Vagina (tissue), 2 donors: Measurements from ENCODE around the gene DNMT3A. TPM values are rescaled to one million over a fixed set of nuclear protein-coding genes. Genes with fewer than 3 reads are reported as not detected.
A peak's percentile ranks its signal among the peaks of the same experiment; 100 is the strongest.

Source experiments
- DNase-seq, 2 donors: peaks; one replicate each; pipeline ENCODE4 v3.0.0-alpha.2; 2017; ENCODE audit errors: extremely low spot score in 2 of 2
- H3K27ac ChIP-seq: fragments of 200-600 bp; sonication (generic); one replicate; pipeline ENCODE4 v1.5.1; 2019
- H3K27me3 ChIP-seq: fragments of 200-600 bp; sonication (generic); one replicate; pipeline ENCODE4 v1.5.1; 2019
- H3K36me3 ChIP-seq, 2 donors: fragments of 200-600 bp; sonication (generic); one replicate each; pipeline ENCODE4 v1.5.1; 2017 to 2019
- H3K4me1 ChIP-seq: fragments of 200-600 bp; sonication (generic); one replicate; pipeline ENCODE4 v1.5.1; 2019
- H3K4me3 ChIP-seq, 2 donors: fragments of 200-600 bp; sonication (generic); 1 replicate in 1 of 2; 2 replicates in 1 of 2; pipeline ENCODE4 v1.5.1; 2016 to 2019
- H3K9me3 ChIP-seq: fragments of 200-600 bp; sonication (generic); one replicate; pipeline ENCODE4 v1.5.1; 2019
- POLR2A ChIP-seq, 2 donors: fragments of 450-650 bp; IDR thresholded peaks; one replicate each; pipeline ENCODE4 v1.6.1; 2017; ENCODE audit warnings: antibody characterized with exemption in 2 of 2, mild to moderate bottlenecking in 2 of 2, moderate library complexity in 2 of 2
- POLR2AphosphoS5 ChIP-seq, 2 donors: sonication (generic); formaldehyde crosslinking; IDR thresholded peaks; one replicate each; pipeline ENCODE4 v1.9.0; 2017; ENCODE audit warnings: antibody characterized with exemption in 2 of 2, mild to moderate bottlenecking in 2 of 2, low read depth in 1 of 2; ENCODE audit not compliant: insufficient read depth in 1 of 2
- intact Hi-C: fragments of 100-400 bp; cut with DNase I; formaldehyde crosslinking; loops from one replicate; pipeline ENCODE4 v1.15.1; 2023
- total RNA-seq: library from RNA; depleted of rRNA; stranded (reverse); fragments of >200 nt; gene quantifications from one replicate; pipeline ENCODE4 v1.2.3, GENCODE V29; 2016
- TF ChIP-seq, protein P1 (sequence below), 3 experiments: fragments of 450-650 bp in 2 of 3; fragments of 200-600 bp in 1 of 3; sonication (generic) in 1 of 3; IDR thresholded peaks; one replicate each; pipeline ENCODE4 v1.5.1; 2017 to 2019; ENCODE audit warnings: antibody characterized with exemption in 3 of 3, mild to moderate bottlenecking in 2 of 3, moderate library complexity in 2 of 3

Gene DNMT3A
- total RNA-seq, 1 donor from 2014 or later: 28.0 TPM

DNA sequence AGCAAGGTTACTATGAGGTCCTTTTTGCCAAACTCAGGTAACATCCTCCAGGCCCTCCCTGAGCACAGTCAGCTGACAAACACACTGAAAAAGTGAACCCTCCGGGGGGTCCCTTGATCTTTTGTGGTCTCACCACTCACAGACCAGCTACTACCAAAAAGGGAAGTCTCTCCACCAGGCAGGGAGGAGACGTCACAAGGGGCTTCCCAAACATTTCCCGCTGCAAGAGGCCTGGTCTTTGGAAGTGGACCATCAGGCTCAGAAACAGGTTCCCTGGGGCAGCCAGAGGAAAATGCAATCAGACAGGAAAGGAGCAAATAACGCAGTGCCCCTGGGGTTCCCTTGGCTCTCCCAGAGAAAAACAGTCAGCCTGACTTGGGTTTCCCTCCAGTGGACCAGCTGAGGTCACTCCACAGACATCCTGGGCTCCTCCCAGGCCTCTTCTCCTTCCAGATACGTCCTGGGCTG, 134.6 kb downstream of the DNMT3A start:
- no peaks in the 10 kb centered on the region for H3K36me3 ChIP-seq
- H3K27me3 ChIP-seq: no peaks in the 10 kb centered on the region
- no peaks in the 10 kb centered on the region for H3K9me3 ChIP-seq
- no peak overlapping the region for H3K4me3 ChIP-seq
- TF ChIP-seq, protein P1, sequence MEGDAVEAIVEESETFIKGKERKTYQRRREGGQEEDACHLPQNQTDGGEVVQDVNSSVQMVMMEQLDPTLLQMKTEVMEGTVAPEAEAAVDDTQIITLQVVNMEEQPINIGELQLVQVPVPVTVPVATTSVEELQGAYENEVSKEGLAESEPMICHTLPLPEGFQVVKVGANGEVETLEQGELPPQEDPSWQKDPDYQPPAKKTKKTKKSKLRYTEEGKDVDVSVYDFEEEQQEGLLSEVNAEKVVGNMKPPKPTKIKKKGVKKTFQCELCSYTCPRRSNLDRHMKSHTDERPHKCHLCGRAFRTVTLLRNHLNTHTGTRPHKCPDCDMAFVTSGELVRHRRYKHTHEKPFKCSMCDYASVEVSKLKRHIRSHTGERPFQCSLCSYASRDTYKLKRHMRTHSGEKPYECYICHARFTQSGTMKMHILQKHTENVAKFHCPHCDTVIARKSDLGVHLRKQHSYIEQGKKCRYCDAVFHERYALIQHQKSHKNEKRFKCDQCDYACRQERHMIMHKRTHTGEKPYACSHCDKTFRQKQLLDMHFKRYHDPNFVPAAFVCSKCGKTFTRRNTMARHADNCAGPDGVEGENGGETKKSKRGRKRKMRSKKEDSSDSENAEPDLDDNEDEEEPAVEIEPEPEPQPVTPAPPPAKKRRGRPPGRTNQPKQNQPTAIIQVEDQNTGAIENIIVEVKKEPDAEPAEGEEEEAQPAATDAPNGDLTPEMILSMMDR (IDR thresholded peaks at IDR 0.05): no peak
- TF ChIP-seq POLR2A (IDR thresholded peaks at IDR 0.05) (no peak), POLR2AphosphoS5 (IDR thresholded peaks at IDR 0.05; ENCODE audit: insufficient read depth in 1 of 2, low read depth in 1 of 2) (no peak)
- no peak overlapping the region for H3K27ac ChIP-seq
- no peaks in the 10 kb centered on the region for H3K4me1 ChIP-seq
- no peak for DNase-seq
- intact Hi-C loops: no loop called here

DNA sequence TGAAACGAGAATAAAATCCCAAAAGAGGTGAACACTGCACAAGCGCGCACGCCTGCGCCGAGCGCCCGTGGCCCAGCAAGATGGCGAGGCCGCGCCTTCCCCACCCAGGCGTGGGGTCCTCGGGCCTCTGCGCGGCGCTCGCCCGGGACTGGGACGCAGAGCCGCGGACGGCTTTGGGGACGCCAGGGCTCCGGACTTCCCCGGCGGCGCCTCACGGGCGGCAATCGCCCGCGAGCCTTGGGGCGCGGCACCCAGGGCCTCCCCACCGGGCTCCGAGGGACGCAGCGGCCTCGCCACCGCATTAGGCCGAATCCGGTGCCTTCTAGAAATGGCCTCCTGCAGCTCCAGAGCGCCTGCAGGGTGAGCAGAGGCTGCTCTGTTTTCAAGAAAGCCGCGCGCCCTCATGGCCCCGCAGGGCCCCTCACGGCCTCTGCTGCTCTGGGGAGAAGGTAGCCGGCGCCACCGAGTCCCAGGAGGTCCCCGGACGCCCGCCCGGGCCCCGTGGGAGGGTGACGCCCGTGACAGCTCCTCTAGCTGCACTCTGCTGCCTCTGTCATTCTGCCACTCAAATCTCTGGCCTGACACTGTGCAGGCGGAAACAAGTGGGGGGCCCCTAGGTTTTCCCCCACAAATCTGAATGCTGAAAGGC, 137.4 kb downstream of the DNMT3A start:
- peak overlapping the region in 1 of 2 donors; percentile 23 for H3K4me3 ChIP-seq
- H3K27ac ChIP-seq: no peak overlapping the region

DNA sequence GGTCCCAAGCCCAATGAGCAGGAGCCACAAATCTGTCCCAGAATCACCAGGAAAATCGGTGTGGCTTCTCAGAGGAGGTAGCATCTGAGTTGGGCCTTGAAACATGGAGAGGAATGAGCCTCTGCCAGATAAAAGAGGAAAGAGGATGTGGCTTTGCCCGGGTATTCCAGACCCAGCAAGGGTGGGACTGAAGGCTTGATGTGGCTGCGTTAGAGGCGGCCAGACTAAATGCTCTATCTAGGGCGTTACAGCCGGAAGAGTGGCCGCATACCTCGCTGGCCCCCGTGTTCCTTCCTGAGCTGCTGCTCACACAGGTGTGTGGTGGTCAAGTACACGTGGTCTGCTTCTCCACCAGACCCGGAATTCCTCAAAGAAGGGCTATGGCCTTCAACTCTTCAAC, 139.4 kb downstream of the DNMT3A start:
- intact Hi-C loops: no loop called here
- Histone ChIP-seq H3K4me1 (no peaks in the 10 kb centered on the region), H3K36me3 (no peaks in the 10 kb centered on the region), H3K9me3 (no peaks in the 10 kb centered on the region), H3K4me3 (no peak overlapping the region), H3K27me3 (no peaks in the 10 kb centered on the region), H3K27ac (no peak overlapping the region)
- DNase-seq: no peak
- no peak for TF ChIP-seq POLR2AphosphoS5 (IDR thresholded peaks at IDR 0.05; ENCODE audit: insufficient read depth in 1 of 2, low read depth in 1 of 2)
- TF ChIP-seq, protein P1 (IDR thresholded peaks at IDR 0.05): no peak
- TF ChIP-seq POLR2A (IDR thresholded peaks at IDR 0.05): no peak

More for the DNA sequence above, 137.4 kb downstream of the DNMT3A start:
- no peak for DNase-seq
- H3K4me1 ChIP-seq: no peaks in the 10 kb centered on the region
- TF ChIP-seq, protein P1 (IDR thresholded peaks at IDR 0.05): no peak
- TF ChIP-seq POLR2AphosphoS5 (IDR thresholded peaks at IDR 0.05; ENCODE audit: insufficient read depth in 1 of 2, low read depth in 1 of 2): no peak
- TF ChIP-seq POLR2A (IDR thresholded peaks at IDR 0.05): no peak
- intact Hi-C loops: no loop called here
- H3K9me3 ChIP-seq: no peaks in the 10 kb centered on the region
- H3K36me3 ChIP-seq: no peaks in the 10 kb centered on the region
- no peaks in the 10 kb centered on the region for H3K27me3 ChIP-seq

DNA sequence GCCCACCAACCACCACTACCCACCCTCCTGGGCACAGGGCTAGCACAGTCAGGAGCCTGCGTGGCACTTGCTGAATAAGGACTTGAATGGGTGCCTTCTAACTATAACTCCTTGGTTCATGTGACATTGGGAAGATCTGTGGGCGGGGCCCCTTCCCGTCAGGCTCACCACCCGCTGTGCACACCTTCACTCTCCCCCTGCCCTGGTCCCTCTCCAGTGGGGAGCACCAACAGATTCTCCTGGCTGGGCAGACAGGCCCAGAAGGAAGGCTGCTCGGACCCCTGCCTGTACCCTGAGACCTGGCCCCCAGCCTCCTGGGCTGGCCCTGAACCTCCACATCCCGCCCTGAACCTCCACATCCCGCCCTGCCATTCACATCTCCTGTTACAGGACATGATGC, 139.9 kb downstream of the DNMT3A start:
- no peaks in the 10 kb centered on the region for H3K9me3 ChIP-seq
- no peaks in the 10 kb centered on the region for H3K36me3 ChIP-seq
- DNase-seq: no peak
- H3K4me1 ChIP-seq: no peaks in the 10 kb centered on the region
- TF ChIP-seq, protein P1 (IDR thresholded peaks at IDR 0.05): no peak
- H3K27me3 ChIP-seq: no peaks in the 10 kb centered on the region
- intact Hi-C loops: no loop called here
- H3K27ac ChIP-seq: no peak overlapping the region
- H3K4me3 ChIP-seq: no peak overlapping the region

DNA sequence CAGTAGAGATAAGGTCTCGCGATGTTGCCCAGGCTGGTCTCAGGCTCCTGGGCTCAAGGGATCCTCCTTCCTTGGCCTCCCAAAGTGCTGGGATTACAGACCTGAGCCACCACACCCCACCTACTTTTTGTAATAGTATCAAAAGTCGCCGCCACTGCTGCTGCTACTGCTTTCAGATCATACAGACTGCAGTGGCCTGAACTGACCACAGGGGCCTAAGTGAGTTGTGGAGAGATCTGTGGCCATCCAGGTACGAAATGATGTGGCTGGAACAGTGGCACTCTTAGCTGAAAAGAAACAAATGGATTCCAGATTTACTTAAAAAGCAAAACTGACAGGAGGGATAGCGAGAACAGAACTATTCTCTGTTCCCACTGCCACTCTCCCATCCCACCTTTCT, 140.5 kb downstream of the DNMT3A start:
- TF ChIP-seq, protein P1 (IDR thresholded peaks at IDR 0.05): no peak
- TF ChIP-seq POLR2A (IDR thresholded peaks at IDR 0.05) (no peak), POLR2AphosphoS5 (IDR thresholded peaks at IDR 0.05; ENCODE audit: insufficient read depth in 1 of 2, low read depth in 1 of 2) (no peak)
- DNase-seq: no peak
- Histone ChIP-seq H3K36me3 (no peaks in the 10 kb centered on the region), H3K4me1 (no peaks in the 10 kb centered on the region), H3K27me3 (no peaks in the 10 kb centered on the region), H3K4me3 (no peak overlapping the region), H3K9me3 (no peaks in the 10 kb centered on the region), H3K27ac (no peak overlapping the region)
- intact Hi-C loops: no loop called here
